Skeletal muscle satellite cell (primary cell): ENCODE data around the gene RBP3. TPM values are rescaled to one million over a fixed set of nuclear protein-coding genes. Genes with fewer than 3 reads are reported as not detected.

Experiments used
- H3K27me3 ChIP-seq: 2 replicates; pipeline ENCODE4 v1.7.0; 2013; ENCODE audit warnings: low read length; ENCODE audit not compliant: control insufficient read depth, insufficient read depth
- H3K36me3 ChIP-seq: 2 replicates; pipeline ENCODE4 v1.7.0; 2013; ENCODE audit warnings: mild to moderate bottlenecking, control low read depth, low read length; ENCODE audit not compliant: insufficient read depth
- H3K4me1 ChIP-seq: 2 replicates; pipeline ENCODE4 v1.7.0; 2013; ENCODE audit warnings: low read length; ENCODE audit not compliant: control insufficient read depth, insufficient read depth
- H3K4me2 ChIP-seq: 2 replicates; pipeline ENCODE4 v1.7.0; 2013; ENCODE audit warnings: mild to moderate bottlenecking, low read length
- H3K4me3 ChIP-seq: 2 replicates; pipeline ENCODE4 v1.7.0; 2013; ENCODE audit warnings: low read length
- H3K9ac ChIP-seq: 2 replicates; pipeline ENCODE4 v1.7.0; 2013; ENCODE audit warnings: mild to moderate bottlenecking, low read depth, low read length, moderate library complexity
- H3K9me3 ChIP-seq: replicated peaks from 2 replicates; pipeline ENCODE4 v1.7.0; 2013; ENCODE audit warnings: mild to moderate bottlenecking, control low read depth, low read length
- total RNA-seq: library from RNA; depleted of rRNA; stranded (reverse); fragments of >200 nt; gene quantifications from 2 replicates; pipeline ENCODE4 v1.2.3, GENCODE V29; 2012; rRNA removed

RBP3 gene
- total RNA-seq = not detected in 2 replicates

DNA sequence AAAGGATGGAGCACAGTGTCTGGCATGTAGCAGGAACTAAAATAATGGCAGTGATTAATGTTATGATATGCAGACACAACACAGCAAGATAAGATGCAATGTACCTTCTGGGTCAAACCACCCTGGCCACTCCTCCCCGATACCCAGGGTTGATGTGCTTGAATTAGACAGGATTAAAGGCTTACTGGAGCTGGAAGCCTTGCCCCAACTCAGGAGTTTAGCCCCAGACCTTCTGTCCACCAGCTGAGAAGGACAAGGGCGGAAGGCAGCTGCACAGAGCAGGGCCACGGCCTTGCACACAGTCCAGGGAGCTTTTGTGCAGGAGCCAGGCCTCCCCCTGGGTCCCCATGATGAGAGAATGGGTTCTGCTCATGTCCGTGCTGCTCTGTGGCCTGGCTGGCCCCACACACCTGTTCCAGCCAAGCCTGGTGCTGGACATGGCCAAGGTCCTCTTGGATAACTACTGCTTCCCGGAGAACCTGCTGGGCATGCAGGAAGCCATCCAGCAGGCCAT, at the start of gene RBP3:
TSS of gene RBP3 (plus strand) at position 226 of the 514 bp plus-strand sequence. CDS start at position 348, 122 bp downstream.
- Histone ChIP-seq H3K4me1 (no peaks in the 10 kb centered on the region), H3K27me3 (peaks cover 32% of the 10 kb centered on the region), H3K9ac (no peak within 1 kb of the TSS), H3K9me3 (no peaks in the 10 kb centered on the region), H3K4me2 (no peak within 1 kb of the TSS), H3K36me3 (no peaks in the 10 kb centered on the region), H3K4me3 (no peak within 1 kb of the TSS)

DNA sequence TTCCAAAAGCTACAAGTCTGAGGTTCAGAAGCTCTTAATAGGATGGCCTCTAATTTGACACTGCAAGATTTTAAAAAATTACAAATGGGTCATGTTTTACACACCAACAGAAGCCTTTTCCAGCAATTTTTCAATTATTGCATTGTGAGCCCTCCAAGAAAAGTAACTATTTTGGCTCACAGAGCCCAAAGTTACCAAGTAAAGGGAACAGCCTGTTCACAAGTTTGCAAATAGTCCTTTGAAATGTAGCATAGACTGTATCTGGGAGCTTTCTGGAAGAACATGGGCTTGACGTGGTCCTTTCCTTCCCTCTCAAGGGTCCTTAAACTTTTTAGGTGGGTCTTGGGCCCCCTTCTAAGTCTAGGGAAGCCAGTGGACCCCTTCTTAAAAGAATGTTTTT, 49.4 kb upstream of the RBP3 start:
- H3K4me3 ChIP-seq = no peak overlapping the region
- no peak overlapping the region for H3K9ac ChIP-seq
- H3K4me1 ChIP-seq = no peaks in the 10 kb centered on the region
- no peaks in the 10 kb centered on the region for H3K36me3 ChIP-seq
- H3K9me3 ChIP-seq = no peaks in the 10 kb centered on the region
- no peak overlapping the region for H3K4me2 ChIP-seq
- H3K27me3 ChIP-seq = peaks cover 86% of the 10 kb centered on the region

DNA sequence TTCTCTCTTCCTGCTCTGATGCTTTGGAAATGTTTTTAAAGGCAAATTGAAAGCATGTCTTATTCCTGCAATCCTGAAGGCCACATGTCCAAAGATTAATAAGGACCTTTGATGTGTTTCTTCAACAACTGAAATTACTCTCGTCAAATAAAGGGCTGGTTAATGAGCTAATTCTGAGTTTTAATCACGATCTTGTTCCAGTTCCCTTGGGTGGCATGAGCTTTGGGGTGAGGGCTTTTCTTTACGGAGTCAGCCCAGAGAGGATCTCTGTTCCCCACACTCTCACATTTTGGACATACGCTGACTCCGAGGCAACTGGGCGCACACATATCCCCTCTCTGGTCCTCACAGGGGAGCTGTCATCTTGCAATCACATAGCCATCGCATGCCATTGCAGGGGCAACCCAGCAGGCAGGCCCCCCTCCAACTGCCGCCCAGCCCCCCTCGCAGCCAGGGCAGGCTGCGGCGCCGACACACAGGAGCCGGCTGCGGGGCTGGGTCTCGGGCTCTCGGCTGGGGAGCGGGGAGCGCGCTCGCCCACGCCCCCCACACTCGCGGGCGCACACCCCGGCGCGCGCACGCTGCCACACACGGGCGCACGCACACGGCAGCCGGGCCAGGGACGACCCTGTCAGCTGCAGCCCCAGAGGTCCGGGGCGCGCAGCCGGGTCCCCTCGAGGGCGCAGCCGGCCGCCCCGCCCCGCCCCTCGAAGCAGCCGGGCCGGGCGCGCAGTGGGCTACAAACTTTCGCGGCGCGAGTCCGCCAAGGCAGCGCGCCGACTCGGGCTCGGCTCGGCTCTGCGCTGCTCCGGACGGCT, 48.3 kb upstream of the RBP3 start, which contains the start of gene GDF10:
TSS of gene GDF10 (plus strand) at position 587 of the 818 bp plus-strand sequence. CDS start 455 bp downstream, outside the sequence.
- H3K4me2 ChIP-seq = no peak within 1 kb of the TSS
- no peaks in the 10 kb centered on the region for H3K4me1 ChIP-seq
- no peak within 1 kb of the TSS for H3K9ac ChIP-seq
- no peaks in the 10 kb centered on the region for H3K9me3 ChIP-seq
- peaks cover 89% of the 10 kb centered on the region for H3K27me3 ChIP-seq
- H3K36me3 ChIP-seq = no peaks in the 10 kb centered on the region
- no peak within 1 kb of the TSS for H3K4me3 ChIP-seq

DNA sequence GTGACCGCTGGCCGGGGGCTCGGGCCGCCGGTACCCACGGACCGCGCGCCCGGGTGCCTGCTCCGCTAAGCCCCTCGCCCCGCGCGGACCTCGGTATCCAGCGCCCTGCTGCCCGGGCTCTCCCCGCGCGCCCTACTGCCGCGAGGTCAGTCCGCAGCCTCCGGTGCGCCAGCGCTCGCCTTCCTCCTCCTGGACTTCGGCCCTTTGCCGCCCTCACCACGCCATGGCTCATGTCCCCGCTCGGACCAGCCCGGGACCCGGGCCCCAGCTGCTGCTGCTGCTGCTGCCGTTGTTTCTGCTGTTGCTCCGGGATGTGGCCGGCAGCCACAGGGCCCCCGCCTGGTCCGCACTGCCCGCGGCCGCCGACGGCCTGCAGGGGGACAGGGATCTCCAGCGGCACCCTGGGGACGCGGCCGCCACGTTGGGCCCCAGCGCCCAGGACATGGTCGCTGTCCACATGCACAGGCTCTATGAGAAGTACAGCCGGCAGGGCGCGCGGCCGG, 47.7 kb upstream of the RBP3 start:
- peaks cover 86% of the 10 kb centered on the region for H3K27me3 ChIP-seq
- H3K4me1 ChIP-seq = no peaks in the 10 kb centered on the region
- H3K9ac ChIP-seq = no peak overlapping the region
- no peak overlapping the region for H3K4me3 ChIP-seq
- no peaks in the 10 kb centered on the region for H3K36me3 ChIP-seq
- no peak overlapping the region for H3K4me2 ChIP-seq
- no peaks in the 10 kb centered on the region for H3K9me3 ChIP-seq

DNA sequence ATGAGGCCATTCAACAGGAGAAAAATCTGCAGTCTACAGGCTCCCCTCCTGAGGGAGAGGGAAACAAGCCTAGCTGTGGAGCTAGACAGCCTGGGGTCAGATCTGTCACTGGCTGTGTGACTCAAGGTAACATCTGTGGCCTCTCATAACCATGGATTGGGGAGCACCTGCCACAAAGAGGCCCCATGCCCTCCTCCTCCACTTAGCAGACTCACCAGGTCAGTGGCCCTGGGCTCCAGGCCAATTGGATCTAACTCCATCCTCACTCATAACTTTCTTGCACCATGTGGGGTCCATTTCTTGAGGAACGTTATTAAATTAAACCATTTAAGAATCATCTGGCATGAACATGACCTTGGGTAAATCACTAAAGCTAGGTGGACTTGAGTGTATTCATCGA, 46.3 kb upstream of the RBP3 start:
- H3K4me1 ChIP-seq = no peaks in the 10 kb centered on the region
- peaks cover 80% of the 10 kb centered on the region for H3K27me3 ChIP-seq
- H3K36me3 ChIP-seq = no peaks in the 10 kb centered on the region
- no peak overlapping the region for H3K4me2 ChIP-seq
- no peak overlapping the region for H3K9ac ChIP-seq
- H3K4me3 ChIP-seq = no peak overlapping the region
- H3K9me3 ChIP-seq = no peaks in the 10 kb centered on the region

GRCh38 chr10:47303105-47303504, 45.1 kb upstream of the RBP3 start:
- no peak overlapping the region for H3K4me2 ChIP-seq
- H3K36me3 ChIP-seq = no peaks in the 10 kb centered on the region
- no peaks in the 10 kb centered on the region for H3K9me3 ChIP-seq
- peaks cover 74% of the 10 kb centered on the region for H3K27me3 ChIP-seq
- H3K9ac ChIP-seq = no peak overlapping the region
- no peak overlapping the region for H3K4me3 ChIP-seq
- no peaks in the 10 kb centered on the region for H3K4me1 ChIP-seq

DNA sequence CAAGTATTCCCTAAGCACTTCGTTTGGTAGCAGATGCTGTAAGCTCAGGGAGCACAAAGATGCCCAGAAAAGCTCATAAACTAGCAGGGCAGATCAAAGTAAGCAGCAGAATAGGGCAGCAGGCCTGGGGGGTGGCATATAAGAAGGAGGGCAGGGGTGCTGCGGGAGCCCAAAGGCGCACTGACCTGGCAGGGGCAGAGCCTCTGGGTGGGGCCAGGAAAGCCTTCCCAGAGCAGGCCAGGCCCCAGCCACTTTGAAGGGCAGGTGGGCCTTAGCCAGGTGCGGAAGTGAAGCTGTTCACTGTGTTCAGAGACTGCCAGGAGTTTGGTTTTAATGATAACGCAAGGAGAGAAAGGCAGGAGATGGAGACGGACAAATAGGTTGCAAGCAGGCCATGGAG, 44.3 kb upstream of the RBP3 start:
- Histone ChIP-seq H3K4me2 (no peak overlapping the region), H3K4me3 (no peak overlapping the region), H3K36me3 (no peaks in the 10 kb centered on the region), H3K9me3 (no peaks in the 10 kb centered on the region), H3K9ac (no peak overlapping the region), H3K4me1 (no peaks in the 10 kb centered on the region), H3K27me3 (peaks cover 73% of the 10 kb centered on the region)

DNA sequence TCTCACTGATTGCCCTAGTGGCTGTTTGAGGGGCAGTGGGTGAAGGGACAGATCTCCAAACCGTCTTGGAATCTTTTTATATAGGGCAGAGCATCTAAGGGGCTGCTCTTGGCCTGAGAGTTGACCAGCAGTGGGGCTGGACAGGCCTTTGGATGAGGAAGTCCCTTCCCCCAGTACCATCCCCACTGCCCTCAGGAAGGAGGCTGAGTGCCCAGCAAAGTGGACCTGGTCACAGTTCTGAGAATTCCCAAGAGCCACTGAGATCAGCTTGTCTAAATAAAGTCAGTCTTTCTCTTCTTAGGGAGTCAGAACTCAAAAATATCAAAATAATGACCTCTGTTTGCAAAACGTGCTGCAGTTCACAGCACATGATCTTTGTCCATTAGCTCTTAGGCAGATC, 42.6 kb upstream of the RBP3 start:
- Histone ChIP-seq H3K4me3 (no peak overlapping the region), H3K4me2 (no peak overlapping the region), H3K27me3 (peaks cover 61% of the 10 kb centered on the region), H3K4me1 (no peaks in the 10 kb centered on the region), H3K9me3 (no peaks in the 10 kb centered on the region), H3K9ac (no peak overlapping the region), H3K36me3 (no peaks in the 10 kb centered on the region)

DNA sequence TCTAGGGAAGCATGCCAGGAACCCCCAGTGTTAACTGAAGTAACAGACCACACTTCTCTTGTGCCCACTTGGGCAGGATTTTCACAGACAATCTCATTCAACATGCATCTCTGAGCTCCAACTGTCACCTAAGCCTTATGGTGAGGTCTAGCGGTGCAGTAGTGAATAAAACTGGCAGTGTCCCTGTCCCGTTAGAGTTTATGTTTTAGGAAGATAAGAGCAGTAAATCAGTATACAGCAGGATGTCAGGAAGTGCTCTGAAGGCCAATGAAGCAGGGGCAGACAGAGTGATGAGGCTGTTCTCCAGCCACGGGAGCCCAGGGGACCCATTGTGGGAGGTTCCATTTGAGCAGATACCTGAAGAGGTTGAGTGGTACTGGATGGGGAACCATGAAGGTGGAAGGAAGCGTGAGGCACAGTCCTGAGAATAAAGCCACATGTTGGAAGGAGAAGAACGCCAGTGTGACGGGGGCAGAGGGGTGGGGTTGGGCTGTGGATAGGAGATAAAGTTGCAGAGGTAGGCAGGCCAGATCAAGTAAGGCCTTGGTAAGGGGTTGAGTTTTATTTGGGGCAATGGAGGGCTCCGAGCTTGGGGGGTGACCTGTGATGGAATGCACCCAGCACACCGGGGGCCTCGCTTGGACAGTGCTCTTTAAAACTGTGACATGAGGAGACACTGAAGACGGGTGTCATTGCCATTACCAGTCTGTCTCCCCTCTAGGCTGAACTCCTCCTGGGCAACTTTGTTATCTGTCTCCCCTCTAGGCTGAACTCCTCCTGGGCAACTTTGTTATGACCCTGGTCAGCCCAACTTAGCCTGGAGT, 41.6 kb upstream of the RBP3 start:
- Histone ChIP-seq H3K4me2 (no peak overlapping the region), H3K9me3 (no peaks in the 10 kb centered on the region), H3K4me1 (no peaks in the 10 kb centered on the region), H3K9ac (no peak overlapping the region), H3K36me3 (no peaks in the 10 kb centered on the region), H3K27me3 (peaks cover 56% of the 10 kb centered on the region), H3K4me3 (no peak overlapping the region)

- Histone ChIP-seq H3K9ac (no peak overlapping the region), H3K27me3 (peaks cover 49% of the 10 kb centered on the region), H3K36me3 (no peaks in the 10 kb centered on the region)
These were observed 40.8 kb upstream of the RBP3 start for GRCh38 chr10:47307381-47307780.

GRCh38 chr10:47308775-47309174, 39.4 kb upstream of the RBP3 start:
- Histone ChIP-seq H3K9me3 (no peaks in the 10 kb centered on the region), H3K9ac (no peak overlapping the region), H3K4me3 (no peak overlapping the region), H3K27me3 (peaks cover 35% of the 10 kb centered on the region), H3K36me3 (no peaks in the 10 kb centered on the region), H3K4me2 (no peak overlapping the region), H3K4me1 (no peaks in the 10 kb centered on the region)

More at GRCh38 chr10:47307381-47307780, 40.8 kb upstream of the RBP3 start:
- Histone ChIP-seq H3K4me2 (no peak overlapping the region), H3K4me3 (no peak overlapping the region), H3K9me3 (no peaks in the 10 kb centered on the region), H3K4me1 (no peaks in the 10 kb centered on the region)
